Lung (tissue), 12 donors: ENCODE results near the gene MRTFA. TPM values are rescaled to one million over a fixed set of nuclear protein-coding genes. Genes with fewer than 3 reads are reported as not detected.

Experiments used
- ATAC-seq: fragments of 200-7000 bp; cut with Tn5 transposase; one replicate; pipeline ENCODE4 v1.9.1; 2020; ENCODE audit warnings: moderate number of reproducible peaks; ENCODE audit not compliant: insufficient read depth, low FRiP score
- DNase-seq, 3 donors: peaks; one replicate each; pipeline ENCODE4 v3.0.0-alpha.2; 2013 to 2017
- H3K27ac ChIP-seq, 2 donors: one replicate each; pipeline ENCODE4 v1.5.1; 2013; ENCODE audit warnings: mild to moderate bottlenecking in 2 of 2, moderate library complexity in 2 of 2, control low read depth in 1 of 2, inconsistent platforms in 1 of 2, low read depth in 1 of 2, low read length in 1 of 2
- H3K27me3 ChIP-seq, 3 donors: one replicate each; pipeline ENCODE4 v1.5.1; 2013; ENCODE audit warnings: low read length in 2 of 3; ENCODE audit not compliant: control insufficient read depth in 3 of 3, insufficient read depth in 3 of 3
- H3K36me3 ChIP-seq, 4 donors: one replicate each; pipeline ENCODE4 v1.5.1; 2013; ENCODE audit warnings: low read length in 4 of 4, mild to moderate bottlenecking in 1 of 4, moderate library complexity in 1 of 4; ENCODE audit not compliant: control insufficient read depth in 4 of 4, insufficient read depth in 4 of 4
- H3K4me1 ChIP-seq, 5 donors: one replicate each; pipeline ENCODE4 v1.5.1; 2013; ENCODE audit warnings: low read length in 5 of 5, mild to moderate bottlenecking in 2 of 5, moderate library complexity in 1 of 5; ENCODE audit not compliant: control insufficient read depth in 5 of 5, insufficient read depth in 5 of 5
- H3K4me3 ChIP-seq: one replicate; pipeline ENCODE4 v1.5.1; 2013; ENCODE audit warnings: mild to moderate bottlenecking, control low read depth, moderate library complexity
- H3K9ac ChIP-seq, 2 donors: one replicate each; pipeline ENCODE4 v1.5.1; 2013; ENCODE audit warnings: low read length in 2 of 2, control low read depth in 1 of 2; ENCODE audit not compliant: insufficient read depth in 1 of 2
- H3K9me3 ChIP-seq, 4 donors: one replicate each; pipeline ENCODE4 v1.5.1; 2013; ENCODE audit warnings: low read length in 3 of 4, mild to moderate bottlenecking in 1 of 4, moderate library complexity in 1 of 4; ENCODE audit not compliant: control insufficient read depth in 4 of 4, insufficient read depth in 3 of 4
- WGBS, 2 donors: extraction: QIAGEN DNeasy Blood & Tissue Kit; methylation state at CpG; one replicate each; pipeline ENCODE4 v1.1.7; 2013; 5-methylcytosine and 5-hydroxymethylcytosine counted together
- polyA plus RNA-seq, 2 donors: library from polyadenylated mRNA; stranded (reverse); fragments of 200-250 nt; gene quantifications; one replicate each; pipeline ENCODE4 v1.2.1, GENCODE V29; 2013
- total RNA-seq, 2 donors: library from RNA; depleted of rRNA in 1 of 2; stranded (reverse); fragments of >200 nt in 1 of 2; gene quantifications; one replicate each; pipeline ENCODE4 v1.2.1, GENCODE V29; 2014 to 2021
- TF ChIP-seq, protein P1 (sequence below): IDR thresholded peaks from 2 replicates; pipeline ENCODE4 v1.5.1; 2012; ENCODE audit warnings: mild to moderate bottlenecking; ENCODE audit errors: control extremely low read depth, extremely low read depth
- donor health status: control.
- donor health status: control.
- donor health status: Bipolar disorder and iron deficiency.
- donor health status: healthy.
- donor health status: DM: yes; HTN: yes; CAD: no.

Gene MRTFA
- total and polyA plus RNA-seq, 4 donors = 26.3 to 64.0 (median 40.1) TPM

DNA sequence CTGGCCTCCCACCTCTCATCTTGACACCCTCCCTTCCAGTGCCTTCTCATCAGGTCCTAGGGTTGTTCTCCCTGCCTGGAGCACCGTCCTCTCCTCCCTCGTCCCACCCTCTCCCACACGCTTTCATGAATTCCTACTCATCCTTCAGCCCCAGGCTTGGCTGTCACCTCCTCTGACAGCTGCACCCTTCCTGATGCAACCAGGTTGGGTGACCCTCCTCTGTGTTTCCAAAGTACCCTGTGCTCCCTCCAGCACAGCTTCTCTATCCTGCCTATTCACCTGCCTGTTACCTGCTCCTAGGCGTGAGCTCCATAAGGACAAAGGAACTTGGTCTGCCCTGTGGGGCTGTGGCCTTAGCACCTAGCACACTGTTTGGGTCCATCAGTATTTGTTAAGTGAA, 207.7 kb downstream of the MRTFA start:
- no peak for ATAC-seq
- no peaks in the 10 kb centered on the region for H3K27me3 ChIP-seq
- H3K36me3 ChIP-seq = peaks cover 0 to 58% (median 26%) of the 10 kb centered on the region in 4 donors
- H3K4me1 ChIP-seq = peaks cover 0 to 10% (median 3%) of the 10 kb centered on the region in 5 donors
- peaks cover 0 to 2% (median 0%) of the 10 kb centered on the region in 4 donors for H3K9me3 ChIP-seq
- TF ChIP-seq, protein P1, sequence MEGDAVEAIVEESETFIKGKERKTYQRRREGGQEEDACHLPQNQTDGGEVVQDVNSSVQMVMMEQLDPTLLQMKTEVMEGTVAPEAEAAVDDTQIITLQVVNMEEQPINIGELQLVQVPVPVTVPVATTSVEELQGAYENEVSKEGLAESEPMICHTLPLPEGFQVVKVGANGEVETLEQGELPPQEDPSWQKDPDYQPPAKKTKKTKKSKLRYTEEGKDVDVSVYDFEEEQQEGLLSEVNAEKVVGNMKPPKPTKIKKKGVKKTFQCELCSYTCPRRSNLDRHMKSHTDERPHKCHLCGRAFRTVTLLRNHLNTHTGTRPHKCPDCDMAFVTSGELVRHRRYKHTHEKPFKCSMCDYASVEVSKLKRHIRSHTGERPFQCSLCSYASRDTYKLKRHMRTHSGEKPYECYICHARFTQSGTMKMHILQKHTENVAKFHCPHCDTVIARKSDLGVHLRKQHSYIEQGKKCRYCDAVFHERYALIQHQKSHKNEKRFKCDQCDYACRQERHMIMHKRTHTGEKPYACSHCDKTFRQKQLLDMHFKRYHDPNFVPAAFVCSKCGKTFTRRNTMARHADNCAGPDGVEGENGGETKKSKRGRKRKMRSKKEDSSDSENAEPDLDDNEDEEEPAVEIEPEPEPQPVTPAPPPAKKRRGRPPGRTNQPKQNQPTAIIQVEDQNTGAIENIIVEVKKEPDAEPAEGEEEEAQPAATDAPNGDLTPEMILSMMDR = no peak
- H3K4me3 ChIP-seq = no peak overlapping the region
- WGBS, 2 donors = 96 to 97% methylated on average over 4 of the region's 4 CpGs
- no peak for DNase-seq
- H3K9ac ChIP-seq = no peak overlapping the region
- H3K27ac ChIP-seq = no peak overlapping the region

DNA sequence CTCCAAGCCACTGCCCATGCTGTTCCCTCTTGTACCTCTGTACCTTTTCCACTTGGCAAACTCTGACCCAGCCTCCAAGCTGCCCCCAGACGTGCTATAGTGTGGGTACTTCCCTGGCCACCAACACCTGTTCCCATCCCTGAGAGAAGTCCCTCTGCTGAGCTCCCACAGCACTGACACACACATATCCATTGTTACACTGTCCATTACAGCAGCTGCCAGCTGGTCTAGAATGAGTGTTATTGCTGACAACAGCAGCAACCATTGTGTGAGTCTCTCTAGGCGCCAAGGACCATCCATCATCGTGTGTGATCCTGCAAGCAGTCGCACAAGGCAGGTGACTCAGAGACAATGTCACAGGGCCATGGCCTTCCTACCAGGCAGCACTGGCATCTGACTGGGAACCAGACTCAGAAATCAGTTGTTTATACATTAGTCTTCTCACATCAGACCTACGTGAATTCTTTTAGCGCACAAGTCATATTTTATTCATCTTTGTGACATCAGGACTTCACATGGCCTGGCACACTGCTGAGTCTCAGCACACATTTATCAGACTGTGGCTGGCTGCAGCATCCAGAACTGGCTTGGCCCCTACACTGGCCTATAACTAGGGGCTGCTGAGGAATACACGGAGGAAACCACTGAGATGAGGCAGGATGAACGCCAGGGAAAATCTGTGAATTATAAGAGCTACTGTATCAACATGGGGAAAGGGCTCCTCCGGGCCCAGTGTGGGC, 209.8 kb downstream of the MRTFA start:
- peaks cover 0 to 10% (median 0%) of the 10 kb centered on the region in 5 donors for H3K4me1 ChIP-seq
- peaks cover 0 to 65% (median 29%) of the 10 kb centered on the region in 4 donors for H3K36me3 ChIP-seq
- H3K27me3 ChIP-seq = no peaks in the 10 kb centered on the region
- H3K9me3 ChIP-seq = peaks cover 0 to 2% (median 0%) of the 10 kb centered on the region in 4 donors
- no peak for ATAC-seq
- DNase-seq = peak in 1 of 3 donors; percentile 53
- no peak overlapping the region for H3K27ac ChIP-seq
- TF ChIP-seq, protein P1 = no peak
- no peak overlapping the region for H3K9ac ChIP-seq
- no peak overlapping the region for H3K4me3 ChIP-seq
- WGBS, 2 donors = 78 to 80% methylated on average over 9 of the region's 9 CpGs

DNA sequence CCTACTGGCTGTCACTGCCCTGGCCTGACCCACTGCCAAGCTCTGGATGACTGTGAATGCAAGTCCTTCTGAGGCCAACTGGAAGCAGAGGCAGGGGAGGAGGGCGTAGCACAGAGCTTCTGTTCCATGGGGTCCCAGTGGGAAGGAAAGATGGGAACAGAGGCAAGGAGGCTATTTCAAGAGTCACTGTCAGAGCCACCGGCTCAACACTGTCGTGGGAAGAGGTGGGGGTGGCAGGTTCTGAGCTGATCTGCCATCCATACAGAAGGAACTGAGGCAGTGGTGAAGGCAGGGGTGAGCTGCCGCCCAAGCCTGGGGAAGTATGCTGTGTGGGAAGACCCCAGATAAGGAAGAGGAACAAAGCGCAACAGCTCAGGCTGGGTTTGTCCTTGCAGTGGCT, 211.4 kb downstream of the MRTFA start:
- H3K9ac ChIP-seq = no peak overlapping the region
- no peak overlapping the region for H3K27ac ChIP-seq
- H3K4me3 ChIP-seq = no peak overlapping the region
- DNase-seq (no peak), ATAC-seq (no peak)
- TF ChIP-seq, protein P1 = no peak
- no peaks in the 10 kb centered on the region for H3K27me3 ChIP-seq
- H3K36me3 ChIP-seq = peaks cover 0 to 75% (median 36%) of the 10 kb centered on the region in 4 donors
- peaks cover 0 to 8% (median 0%) of the 10 kb centered on the region in 5 donors for H3K4me1 ChIP-seq
- no peaks in the 10 kb centered on the region for H3K9me3 ChIP-seq
- WGBS, 2 donors = 79 to 83% methylated on average over 5 of the region's 5 CpGs
